ENCODE results near the gene EPB41L5. TPM values are rescaled to one million over a fixed set of nuclear protein-coding genes. Genes with fewer than 3 reads are reported as not detected.

The EPB41L5 gene
- total RNA-seq, 1 donor from 2014 or later: 84.0 TPM

DNA sequence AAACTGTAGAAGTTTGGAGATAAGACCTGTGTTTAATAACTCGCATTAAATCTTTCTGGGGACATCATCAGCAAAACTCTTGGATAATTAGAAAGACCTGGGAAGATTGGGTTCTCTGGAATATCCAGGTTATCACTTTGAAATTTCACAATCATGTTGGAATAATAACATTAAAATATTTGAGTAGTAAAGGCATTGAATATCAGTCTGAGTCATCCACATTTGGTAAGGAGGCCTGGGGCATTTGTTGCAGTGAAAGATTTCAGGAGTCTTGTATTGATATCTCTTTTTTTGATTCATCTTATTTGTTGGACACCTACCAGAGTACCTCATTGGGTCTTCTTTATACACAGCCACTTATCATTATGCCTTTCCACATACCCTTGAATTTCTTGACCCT, 95.9 kb downstream of the EPB41L5 start:
- Histone ChIP-seq H3K27ac (no peak overlapping the region), H3K4me3 (no peak overlapping the region), H3K4me1 (no peaks in the 10 kb centered on the region), H4K20me1 (ENCODE audit: low read depth) (no peaks in the 10 kb centered on the region), H2AFZ (replicated peaks) (no peak overlapping the region), H3K79me2 (ENCODE audit: low read depth) (no peaks in the 10 kb centered on the region), H3K27me3 (no peaks in the 10 kb centered on the region), H3F3A (ENCODE audit: low read depth) (no peaks in the 10 kb centered on the region), H3K36me3 (no peaks in the 10 kb centered on the region), H3K9ac (no peak overlapping the region), H3K9me3 (ENCODE audit: low read depth) (no peaks in the 10 kb centered on the region), H3K4me2 (no peak overlapping the region)
- H3K4me3 Mint-ChIP-seq: no peak overlapping the region
- peaks cover 6% of the 10 kb centered on the region for H3K36me3 Mint-ChIP-seq
- DNase-seq (ENCODE audit: low spot score): no peak
- TF ChIP-seq EZH2phosphoT487 (IDR thresholded peaks at IDR 0.05): no peak
- TF ChIP-seq, protein P1, sequence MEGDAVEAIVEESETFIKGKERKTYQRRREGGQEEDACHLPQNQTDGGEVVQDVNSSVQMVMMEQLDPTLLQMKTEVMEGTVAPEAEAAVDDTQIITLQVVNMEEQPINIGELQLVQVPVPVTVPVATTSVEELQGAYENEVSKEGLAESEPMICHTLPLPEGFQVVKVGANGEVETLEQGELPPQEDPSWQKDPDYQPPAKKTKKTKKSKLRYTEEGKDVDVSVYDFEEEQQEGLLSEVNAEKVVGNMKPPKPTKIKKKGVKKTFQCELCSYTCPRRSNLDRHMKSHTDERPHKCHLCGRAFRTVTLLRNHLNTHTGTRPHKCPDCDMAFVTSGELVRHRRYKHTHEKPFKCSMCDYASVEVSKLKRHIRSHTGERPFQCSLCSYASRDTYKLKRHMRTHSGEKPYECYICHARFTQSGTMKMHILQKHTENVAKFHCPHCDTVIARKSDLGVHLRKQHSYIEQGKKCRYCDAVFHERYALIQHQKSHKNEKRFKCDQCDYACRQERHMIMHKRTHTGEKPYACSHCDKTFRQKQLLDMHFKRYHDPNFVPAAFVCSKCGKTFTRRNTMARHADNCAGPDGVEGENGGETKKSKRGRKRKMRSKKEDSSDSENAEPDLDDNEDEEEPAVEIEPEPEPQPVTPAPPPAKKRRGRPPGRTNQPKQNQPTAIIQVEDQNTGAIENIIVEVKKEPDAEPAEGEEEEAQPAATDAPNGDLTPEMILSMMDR (IDR thresholded peaks at IDR 0.05): no peak
- no peak for TF ChIP-seq EZH2 (IDR thresholded peaks at IDR 0.05)
- no peak overlapping the region for H3K27ac Mint-ChIP-seq
- H3K4me1 Mint-ChIP-seq: no peaks in the 10 kb centered on the region
- no peaks in the 10 kb centered on the region for H3K27me3 Mint-ChIP-seq (ENCODE audit: insufficient read depth, low read depth)
- no peaks in the 10 kb centered on the region for H3K9me3 Mint-ChIP-seq

DNA sequence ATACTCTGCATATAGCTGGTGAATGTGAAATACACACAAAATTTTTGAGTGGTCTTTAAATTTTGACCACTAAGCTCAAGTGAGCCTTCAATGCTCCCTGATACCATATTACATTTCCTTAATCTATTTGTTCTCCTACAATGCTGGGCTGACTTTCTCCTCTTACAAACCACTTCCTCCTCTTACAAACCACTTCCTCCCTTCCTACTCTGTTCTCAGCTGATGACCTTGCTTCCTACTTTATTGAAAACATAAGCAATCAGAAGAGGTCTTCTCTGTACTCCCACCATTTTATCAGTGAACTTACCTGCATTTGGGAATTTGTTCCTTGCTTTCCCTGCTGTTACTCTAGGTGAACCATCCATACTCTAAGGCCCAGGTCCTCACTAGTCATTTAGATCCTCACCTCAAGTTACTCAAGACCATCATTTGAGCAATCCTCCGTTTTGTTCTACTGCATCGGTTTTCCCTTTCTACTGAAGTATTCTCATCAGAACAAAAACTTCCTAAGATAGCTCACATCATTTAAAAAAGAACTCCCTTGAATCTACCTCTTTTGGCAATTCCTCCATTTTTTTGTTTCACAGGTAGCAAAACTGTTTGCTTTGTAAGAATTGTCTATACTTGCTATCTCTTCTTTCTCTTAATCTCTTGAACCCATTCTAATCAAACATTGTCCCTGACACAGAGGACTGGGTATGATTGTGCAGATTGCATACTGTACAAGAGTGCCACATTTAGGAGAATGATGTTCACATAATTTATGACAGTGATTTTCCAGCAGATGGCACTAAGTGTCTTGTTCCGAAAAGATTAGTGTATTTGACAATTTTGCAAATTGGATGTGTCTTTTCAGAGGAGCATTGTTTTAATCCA, 96.5 kb downstream of the EPB41L5 start:
- H3K9me3 ChIP-seq (ENCODE audit: low read depth): no peaks in the 10 kb centered on the region
- no peak overlapping the region for H3K4me3 ChIP-seq
- no peaks in the 10 kb centered on the region for H3K4me1 ChIP-seq
- TF ChIP-seq, protein P1 (IDR thresholded peaks at IDR 0.05): peak; percentile 38
- no peak for TF ChIP-seq EZH2phosphoT487 (IDR thresholded peaks at IDR 0.05)
- no peaks in the 10 kb centered on the region for H3F3A ChIP-seq (ENCODE audit: low read depth)
- Mint-ChIP-seq H3K9me3 (no peaks in the 10 kb centered on the region), H3K36me3 (peaks cover under 1% of the 10 kb centered on the region), H3K27ac (no peak overlapping the region), H3K4me1 (no peaks in the 10 kb centered on the region), H3K4me3 (no peak overlapping the region), H3K27me3 (ENCODE audit: insufficient read depth, low read depth) (no peaks in the 10 kb centered on the region)
- H2AFZ ChIP-seq (replicated peaks): no peak overlapping the region
- no peaks in the 10 kb centered on the region for H4K20me1 ChIP-seq (ENCODE audit: low read depth)
- H3K79me2 ChIP-seq (ENCODE audit: low read depth): no peaks in the 10 kb centered on the region
- no peaks in the 10 kb centered on the region for H3K36me3 ChIP-seq
- H3K27me3 ChIP-seq: no peaks in the 10 kb centered on the region
- H3K9ac ChIP-seq: no peak overlapping the region
- no peak for DNase-seq (ENCODE audit: low spot score)
- no peak overlapping the region for H3K27ac ChIP-seq
- no peak overlapping the region for H3K4me2 ChIP-seq

DNA sequence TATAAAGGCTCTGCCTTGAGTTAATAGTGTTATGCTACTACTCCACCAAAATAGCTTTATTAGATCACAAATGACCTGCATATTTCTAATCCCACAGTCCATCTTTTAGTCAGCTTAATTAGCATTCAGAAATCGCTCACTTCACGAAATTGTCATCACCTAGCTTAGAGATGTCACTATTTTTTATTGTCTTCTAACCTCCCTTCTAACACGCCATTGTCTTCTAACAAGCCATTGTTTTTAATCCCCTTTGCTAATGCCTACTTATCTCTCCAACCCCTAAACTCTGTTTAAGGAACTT, 97.1 kb downstream of the EPB41L5 start:
- H3K27me3 Mint-ChIP-seq (ENCODE audit: insufficient read depth, low read depth): no peaks in the 10 kb centered on the region
- no peaks in the 10 kb centered on the region for H3K36me3 Mint-ChIP-seq
- no peak overlapping the region for H3K4me2 ChIP-seq
- H3K4me3 ChIP-seq: no peak overlapping the region
- no peaks in the 10 kb centered on the region for H4K20me1 ChIP-seq (ENCODE audit: low read depth)
- H2AFZ ChIP-seq (replicated peaks): no peak overlapping the region
- no peak overlapping the region for H3K27ac ChIP-seq
- no peaks in the 10 kb centered on the region for H3K79me2 ChIP-seq (ENCODE audit: low read depth)
- no peaks in the 10 kb centered on the region for H3K27me3 ChIP-seq
- H3K4me3 Mint-ChIP-seq: no peak overlapping the region
- DNase-seq (ENCODE audit: low spot score): peak; percentile 9
- no peak overlapping the region for H3K27ac Mint-ChIP-seq
- H3K9me3 ChIP-seq (ENCODE audit: low read depth): no peaks in the 10 kb centered on the region
- H3F3A ChIP-seq (ENCODE audit: low read depth): no peaks in the 10 kb centered on the region
- no peak for TF ChIP-seq EZH2 (IDR thresholded peaks at IDR 0.05)
- TF ChIP-seq, protein P1 (IDR thresholded peaks at IDR 0.05): no peak
- no peak for TF ChIP-seq EZH2phosphoT487 (IDR thresholded peaks at IDR 0.05)
- no peak overlapping the region for H3K9ac ChIP-seq
- no peaks in the 10 kb centered on the region for H3K4me1 Mint-ChIP-seq
- no peaks in the 10 kb centered on the region for H3K36me3 ChIP-seq
- H3K4me1 ChIP-seq: no peaks in the 10 kb centered on the region
- no peaks in the 10 kb centered on the region for H3K9me3 Mint-ChIP-seq
